GM18499 (cell line): ENCODE results near the gene PLCH2.

Source experiments
- ATAC-seq: cut with Tn5 transposase; IDR thresholded peaks from one replicate; pipeline ENCODE4 v1.9.1; 2021; ENCODE audit warnings: moderate number of reproducible peaks; ENCODE audit not compliant: insufficient read depth, unreplicated experiment

Gene PLCH2

DNA sequence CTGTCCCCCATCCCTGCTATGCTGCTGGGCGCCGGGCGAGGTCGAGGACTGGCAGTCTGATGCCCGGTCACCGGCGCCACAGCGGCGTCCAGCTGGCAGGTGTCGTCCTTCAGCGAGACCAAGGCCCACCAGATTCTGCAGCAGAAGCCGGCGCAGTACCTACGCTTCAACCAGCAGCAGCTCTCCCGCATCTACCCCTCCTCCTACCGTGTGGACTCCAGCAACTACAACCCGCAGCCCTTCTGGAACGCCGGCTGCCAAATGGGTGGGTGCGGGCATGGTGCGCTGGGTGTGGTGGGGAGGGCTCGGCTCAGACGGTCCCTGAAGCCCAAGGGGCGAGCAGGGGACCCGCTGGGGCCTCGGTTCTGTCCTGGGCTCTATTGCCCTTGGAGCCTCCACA lies 20.7 kb downstream of the PLCH2 start:
- ATAC-seq = no peak

DNA sequence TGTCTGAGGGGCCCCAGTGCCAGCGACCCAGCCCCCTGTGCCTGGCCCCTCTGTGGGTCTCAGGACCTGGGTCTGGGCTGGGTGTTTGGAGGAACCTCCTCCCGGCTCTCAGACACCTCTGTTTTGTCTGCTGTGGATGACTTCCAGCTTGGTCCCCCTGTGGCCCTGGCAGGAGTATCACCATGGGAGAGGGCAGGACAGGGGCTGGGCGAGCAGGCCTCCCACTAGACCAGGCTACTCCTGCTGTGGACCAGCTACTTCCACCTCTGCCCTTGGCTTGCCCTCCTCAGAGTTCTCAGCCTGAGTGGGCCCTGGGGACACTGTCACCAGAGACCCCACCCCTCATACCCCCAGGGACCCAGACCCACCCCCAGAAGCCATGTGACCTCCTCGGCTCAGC lies 21.8 kb downstream of the PLCH2 start:
- ATAC-seq = no peak

DNA sequence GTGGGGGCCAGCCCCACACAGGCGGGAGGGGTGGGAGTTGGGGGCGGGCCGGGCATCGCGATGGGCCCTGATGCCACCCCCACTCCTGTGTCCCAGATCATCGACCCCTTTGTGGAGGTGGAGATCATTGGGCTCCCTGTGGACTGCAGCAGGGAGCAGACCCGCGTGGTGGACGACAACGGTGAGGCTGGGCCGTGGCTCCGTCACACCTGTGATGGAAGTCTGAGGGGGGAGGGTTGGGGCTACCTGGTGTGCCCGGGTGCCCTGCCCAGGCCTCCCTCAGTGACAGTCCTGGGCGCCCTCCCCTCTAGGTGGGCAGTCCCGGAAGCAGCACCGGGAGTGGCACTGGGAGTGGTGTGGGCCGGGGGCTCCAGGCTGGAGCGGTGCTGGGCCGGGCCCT lies 22.6 kb downstream of the PLCH2 start:
- ATAC-seq = no peak

DNA sequence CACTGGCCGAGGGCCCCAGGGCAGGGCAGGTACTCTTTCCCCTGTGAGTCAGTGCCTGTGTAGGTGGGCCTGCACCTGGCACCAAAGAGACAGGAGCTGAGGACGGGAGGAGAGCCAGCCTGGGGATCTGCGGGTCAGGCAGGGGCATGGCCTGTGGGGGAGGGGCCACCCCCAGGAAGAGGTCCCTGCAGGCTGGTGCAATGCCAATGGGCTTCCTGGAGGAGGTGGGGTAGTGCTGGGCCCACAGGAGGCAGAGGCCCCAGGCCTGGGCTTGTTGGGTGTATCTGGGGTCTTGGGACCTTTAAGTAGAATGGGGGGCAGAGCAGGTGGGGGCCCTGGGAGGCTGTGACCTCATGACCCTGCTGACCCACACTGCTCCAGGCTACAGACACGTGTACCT lies 23.2 kb downstream of the PLCH2 start:
- no peak for ATAC-seq

DNA sequence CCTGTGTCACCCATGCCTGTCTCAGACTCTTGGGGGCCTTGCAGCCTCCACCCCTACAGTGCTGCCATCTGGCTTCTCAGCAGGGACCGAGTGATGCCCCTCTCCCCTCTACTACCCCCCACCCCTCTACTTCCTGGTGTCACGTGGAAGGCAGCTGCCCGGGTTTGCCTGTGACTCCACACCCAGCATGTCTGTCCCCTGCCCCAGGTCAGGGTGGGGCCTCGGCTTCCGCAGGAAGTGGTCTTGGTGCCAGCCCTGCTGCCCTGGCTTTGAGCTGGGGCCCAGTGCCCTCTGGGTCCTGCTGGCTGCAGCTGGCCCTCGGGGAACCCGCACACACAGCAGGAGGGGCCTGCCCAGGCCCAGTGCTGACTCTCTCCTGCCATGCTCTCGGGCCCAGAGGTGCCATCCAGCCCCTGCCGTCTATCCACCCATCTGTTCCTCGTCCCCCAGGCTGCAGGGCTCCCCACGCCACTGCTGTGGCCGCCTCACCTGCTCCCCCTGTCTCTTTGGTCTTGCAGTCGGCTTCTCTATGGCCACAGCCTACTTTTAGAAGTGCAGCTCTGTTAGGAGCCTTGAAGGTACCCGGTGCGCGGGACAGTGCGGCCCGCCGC lies 24.0 kb downstream of the PLCH2 start:
- ATAC-seq = no peak

DNA sequence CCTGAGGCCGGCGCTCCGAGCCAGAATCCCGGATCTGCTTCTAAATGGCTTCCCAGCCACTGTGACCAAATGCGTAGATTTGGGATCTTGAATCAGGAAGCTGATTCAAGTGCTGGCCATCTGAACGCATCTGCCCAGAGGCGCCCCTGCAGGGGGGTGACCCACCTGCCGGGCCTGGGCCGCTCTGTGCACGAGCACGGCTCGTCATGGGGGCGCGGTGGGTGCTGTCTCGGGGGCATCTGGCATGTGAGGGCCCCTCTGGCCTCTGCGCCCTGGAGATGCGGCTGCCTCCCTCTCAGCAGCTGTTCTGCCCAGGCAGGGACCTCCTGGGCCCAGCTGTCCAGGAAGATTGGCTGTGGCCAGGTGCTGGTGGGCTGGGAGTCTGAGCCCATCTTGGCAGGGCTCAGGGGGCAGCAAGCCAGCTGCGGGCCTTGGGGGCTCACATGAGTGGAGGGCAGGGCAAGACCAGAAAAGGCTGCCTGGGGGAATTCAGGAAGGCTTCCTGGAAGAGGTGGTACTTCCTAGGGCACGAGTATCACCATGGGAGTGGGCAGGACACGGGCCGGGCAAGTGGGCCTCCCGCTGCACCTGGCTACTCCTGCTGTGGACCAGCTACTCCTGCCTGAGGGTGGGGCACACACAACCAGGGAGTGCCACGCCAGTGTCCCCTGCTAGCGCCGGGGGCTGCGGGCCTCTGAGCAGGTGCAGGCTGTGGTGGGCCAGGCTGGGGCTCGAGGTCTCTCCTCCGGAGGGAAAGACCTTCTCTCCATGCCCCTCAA lies 25.1 kb downstream of the PLCH2 start:
- ATAC-seq = no peak

DNA sequence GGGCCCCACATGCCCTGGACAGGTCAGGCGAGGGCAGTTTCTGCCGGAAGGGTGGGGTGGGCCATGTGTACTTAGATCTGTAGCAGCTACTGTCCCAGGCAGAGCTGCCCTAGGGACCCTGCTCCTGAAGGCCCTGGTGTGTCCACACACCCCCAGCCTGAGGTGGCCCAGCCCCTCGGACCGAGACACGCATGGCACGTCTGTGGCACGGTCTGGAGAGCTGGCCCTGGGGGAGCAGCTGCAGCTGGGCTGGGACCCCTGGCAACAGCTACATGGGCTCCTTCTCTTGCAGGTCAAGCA lies 25.7 kb downstream of the PLCH2 start:
- no peak for ATAC-seq

DNA sequence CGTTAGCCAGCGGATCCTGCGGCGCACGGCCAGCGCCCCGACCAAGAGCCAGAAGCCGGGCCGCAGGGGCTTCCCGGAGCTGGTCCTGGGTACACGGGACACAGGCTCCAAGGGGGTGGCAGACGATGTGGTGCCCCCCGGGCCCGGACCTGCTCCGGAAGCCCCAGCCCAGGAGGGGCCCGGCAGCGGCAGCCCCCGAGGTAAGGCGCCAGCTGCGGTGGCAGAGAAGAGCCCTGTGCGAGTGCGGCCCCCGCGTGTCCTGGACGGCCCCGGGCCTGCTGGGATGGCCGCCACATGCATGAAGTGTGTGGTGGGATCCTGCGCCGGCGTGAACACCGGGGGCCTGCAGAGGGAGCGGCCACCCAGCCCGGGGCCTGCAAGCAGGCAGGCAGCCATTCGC lies 26.1 kb downstream of the PLCH2 start:
- no peak for ATAC-seq

DNA sequence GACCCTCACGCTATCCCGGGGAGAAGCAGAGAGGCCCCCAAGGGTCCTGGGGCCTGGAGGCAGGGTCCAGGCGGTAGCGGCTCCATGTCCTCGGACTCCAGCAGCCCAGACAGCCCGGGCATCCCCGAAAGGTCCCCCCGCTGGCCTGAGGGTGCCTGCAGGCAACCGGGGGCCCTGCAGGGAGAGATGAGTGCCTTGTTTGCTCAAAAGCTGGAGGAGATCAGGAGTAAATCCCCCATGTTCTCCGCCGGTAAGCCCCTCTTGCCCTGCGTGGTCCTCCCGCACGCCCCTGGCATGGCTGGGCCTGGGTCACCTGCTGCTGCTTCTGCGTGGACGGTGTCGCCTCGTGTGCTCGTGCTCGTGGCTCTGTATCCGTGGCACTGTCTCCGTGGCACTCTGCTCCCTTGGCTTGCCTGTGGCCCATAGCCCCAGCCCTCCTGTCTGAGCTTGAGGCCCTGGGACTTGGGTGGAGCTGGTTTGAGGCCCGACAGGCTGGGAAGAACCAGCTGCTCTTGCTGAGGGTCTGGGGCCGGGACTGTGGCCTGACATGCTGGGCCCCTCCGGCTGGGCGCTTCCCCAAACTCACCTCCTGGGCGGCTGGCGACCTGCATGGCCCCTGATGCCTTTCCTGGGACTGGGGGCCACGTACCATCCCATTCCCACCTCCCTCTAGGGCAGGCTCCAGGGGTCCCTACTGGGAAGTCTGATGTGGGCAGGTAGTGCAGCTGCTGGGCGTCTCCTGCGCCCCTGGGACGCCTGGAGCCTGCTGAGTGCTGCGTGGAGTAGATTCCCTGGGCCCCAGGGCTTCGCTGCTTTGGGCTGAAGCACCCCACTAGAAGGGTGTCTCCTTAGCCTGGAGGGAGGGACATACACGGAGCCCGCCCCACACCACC lies 26.8 kb downstream of the PLCH2 start:
- ATAC-seq = no peak

DNA sequence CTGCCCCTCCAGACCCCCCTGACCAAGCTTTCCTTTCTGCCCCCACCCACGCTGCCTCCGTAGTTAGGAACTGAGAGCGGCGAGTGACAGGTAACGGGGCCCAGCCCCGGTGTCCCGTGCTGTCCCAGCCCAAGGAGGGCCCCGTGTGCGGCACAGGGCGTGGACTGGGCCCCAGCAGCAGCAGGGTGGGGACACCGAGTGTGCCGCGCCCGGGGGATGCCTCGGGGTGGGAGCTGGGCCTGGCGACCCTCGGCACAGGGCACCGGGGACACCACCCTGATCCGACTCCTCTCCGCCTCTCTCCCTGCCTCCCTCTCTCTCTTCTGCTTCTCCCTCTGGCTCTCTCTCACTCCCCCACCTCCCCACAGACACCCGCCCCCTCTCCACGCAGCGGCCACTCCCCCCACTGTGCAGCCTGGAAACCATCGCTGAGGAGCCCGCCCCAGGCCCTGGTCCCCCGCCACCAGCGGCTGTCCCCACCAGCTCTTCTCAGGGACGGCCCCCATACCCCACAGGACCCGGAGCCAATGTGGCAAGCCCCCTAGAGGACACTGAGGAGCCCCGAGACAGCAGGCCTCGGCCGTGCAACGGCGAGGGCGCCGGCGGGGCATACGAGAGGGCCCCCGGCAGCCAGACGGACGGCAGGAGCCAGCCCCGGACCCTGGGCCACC lies 27.6 kb downstream of the PLCH2 start:
- no peak for ATAC-seq

DNA sequence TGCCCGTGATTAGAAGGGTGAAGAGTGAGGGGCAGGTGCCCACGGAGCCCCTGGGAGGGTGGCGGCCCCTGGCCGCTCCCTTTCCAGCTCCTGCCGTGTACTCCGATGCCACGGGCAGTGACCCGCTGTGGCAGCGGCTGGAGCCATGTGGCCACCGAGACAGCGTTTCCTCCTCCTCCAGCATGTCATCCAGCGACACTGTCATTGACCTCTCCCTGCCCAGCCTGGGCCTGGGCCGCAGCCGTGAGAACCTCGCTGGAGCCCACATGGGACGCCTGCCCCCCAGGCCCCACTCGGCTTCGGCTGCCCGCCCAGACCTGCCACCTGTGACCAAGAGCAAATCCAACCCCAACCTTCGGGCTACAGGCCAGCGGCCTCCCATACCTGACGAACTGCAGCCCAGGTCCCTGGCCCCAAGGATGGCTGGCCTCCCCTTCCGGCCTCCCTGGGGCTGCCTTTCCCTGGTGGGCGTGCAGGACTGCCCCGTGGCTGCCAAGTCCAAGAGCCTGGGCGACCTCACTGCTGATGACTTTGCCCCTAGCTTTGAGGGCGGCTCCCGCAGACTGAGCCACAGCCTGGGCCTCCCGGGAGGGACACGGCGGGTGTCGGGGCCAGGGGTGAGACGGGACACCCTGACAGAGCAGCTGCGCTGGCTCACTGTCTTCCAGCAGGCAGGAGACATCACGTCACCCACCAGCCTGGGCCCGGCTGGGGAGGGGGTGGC lies 28.3 kb downstream of the PLCH2 start:
- ATAC-seq = no peak

DNA sequence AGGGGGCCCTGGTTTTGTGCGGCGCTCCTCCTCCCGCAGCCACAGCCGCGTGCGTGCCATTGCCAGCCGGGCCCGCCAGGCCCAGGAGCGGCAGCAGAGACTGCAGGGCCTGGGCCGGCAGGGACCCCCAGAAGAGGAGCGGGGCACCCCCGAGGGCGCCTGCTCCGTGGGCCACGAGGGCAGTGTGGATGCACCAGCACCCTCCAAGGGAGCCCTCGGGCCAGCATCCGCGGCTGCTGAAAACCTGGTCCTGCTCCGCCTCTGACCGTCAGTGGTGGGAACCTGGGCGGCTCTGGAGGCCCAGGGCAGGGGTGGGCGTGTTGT lies 28.8 kb downstream of the PLCH2 start:
- ATAC-seq = no peak

DNA sequence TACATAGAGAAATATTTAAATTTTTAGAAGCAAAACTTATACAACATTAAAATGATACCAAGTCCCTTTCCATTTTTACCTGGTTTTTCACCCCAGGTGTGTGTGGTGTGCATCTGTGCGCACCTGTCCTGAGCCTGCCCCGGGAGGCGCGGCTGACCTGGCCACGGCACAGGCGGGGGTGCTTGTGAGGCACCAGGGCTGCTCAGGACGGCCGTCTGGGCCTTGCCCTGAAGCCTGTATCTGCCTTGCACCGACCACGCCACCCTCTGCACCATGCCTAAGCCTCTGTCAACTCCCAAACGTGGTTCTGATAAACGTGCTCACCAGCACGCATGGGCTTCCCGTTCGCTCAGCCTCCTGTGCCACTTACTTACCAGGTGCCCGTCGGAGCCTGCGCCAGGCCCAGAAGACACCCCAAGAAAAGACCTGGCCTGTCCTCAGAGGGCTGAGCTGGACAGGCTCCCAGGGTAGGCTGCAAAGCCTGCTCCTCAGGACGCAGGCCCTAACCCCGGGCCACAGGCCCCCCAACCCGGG lies 29.4 kb downstream of the PLCH2 start:
- no peak for ATAC-seq

DNA sequence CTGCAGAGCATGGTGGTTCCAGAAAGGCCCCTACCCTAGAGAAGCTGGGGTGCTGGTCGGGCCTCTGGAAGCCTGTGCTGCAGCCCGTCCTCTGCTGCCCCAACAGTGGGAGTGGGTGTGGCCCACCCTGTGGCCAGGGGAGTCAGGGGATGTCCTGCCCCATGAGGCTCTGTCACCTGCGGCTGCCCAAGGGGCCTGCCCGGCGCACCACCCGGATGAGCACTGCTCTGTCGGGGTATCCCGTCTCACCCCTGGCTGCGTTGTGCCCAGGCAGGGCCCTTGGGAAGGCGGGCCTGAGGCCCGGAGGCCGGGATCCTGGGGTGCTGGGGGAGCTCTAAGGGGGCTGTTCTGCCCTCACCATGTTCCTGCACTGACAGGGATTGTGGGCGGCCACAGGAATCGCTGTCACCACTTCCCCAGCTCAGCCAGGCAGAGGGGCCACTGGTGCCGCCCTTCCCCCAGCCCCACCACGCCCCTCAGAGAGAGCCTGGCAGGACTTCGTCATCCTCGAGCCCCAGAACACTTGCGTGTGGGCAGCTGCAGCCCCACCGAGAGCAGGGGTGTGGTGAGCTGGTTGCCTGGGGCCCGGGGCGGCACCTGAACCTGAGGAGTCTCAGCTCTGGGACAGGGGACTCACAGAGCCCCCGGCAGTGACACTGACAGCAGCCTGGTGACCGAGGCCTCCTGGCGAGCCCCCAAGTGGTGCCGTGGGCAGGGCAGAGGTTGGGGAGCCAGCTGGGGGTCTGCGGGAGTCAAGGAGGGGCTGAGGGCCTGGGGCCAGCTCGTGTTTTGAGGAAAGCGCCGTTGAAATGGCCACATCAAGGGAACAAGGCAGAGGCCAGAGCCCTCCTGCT lies 30.1 kb downstream of the PLCH2 start:
- no peak for ATAC-seq

DNA sequence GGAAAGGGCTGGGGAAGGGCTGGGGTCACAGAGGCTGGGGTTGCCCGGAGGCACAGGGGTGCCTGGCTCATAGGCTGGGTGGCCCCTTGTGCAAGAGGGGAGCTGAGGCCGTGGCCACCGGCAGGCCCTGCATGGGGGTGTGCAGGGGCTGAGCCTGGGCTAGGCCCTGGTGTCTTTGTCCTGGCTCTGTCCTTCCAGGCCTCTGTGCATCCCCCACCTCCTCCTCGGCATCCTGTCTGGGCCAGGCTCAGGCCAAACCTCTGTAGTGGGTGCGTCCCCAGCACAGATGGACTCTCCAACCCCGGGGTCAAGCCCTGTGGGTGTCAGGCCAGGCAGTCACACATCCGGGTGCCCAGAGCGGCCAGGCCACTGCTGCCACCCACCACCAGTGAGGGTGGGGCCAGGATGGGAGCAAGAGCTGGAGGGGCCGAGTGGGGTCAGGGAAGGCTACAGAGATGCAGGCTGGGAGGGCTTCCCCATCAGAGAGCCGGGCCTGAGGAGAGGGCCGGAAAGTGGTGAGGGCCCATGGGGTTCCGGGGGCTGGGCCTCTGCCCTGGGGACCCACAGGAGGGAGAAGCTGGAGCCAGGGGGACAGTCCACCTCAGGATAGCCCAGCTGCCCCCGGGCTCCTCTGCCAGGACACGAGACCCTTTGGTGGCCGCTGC lies 30.9 kb downstream of the PLCH2 start:
- ATAC-seq = no peak

DNA sequence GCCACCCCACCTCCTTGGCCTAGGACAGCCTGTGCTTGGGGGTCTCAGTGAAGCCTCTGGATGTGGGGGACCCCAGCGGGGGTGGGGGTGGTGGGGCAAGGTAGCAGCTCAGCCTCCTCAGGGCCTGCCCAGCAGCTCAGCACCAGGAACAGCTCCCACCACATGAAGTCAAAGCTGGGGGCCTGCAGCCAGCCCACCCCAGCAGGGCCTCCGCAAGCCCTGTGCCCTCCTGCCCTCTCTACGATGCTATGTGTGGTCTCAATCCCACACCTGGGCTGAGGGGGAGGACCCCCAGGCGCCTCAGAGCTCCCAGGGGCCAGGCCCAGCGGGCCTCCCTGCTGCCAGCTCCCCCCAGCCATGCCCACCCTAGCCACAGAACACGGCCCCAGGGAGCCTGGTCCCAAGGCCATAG lies 31.7 kb downstream of the PLCH2 start:
- ATAC-seq = no peak

DNA sequence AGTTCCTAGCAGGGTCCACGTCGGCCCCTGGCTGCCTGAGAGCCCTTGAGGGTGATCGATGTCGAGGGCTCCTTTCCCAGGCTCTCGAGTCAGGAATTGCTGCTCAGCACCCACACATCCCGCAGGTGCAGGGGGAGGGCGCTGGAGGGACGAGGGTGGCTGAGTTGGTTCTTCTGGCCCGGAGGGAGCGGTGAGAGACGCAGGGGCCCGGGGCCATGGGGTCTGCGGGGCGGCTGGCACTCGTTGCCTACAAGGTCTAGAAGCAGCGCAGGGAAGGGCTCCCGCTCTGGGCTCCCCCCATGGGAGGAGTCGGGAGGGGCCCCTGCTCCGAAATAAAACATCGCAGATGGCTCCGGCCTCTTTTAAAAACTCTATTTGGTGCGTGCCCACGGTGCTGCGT lies 32.1 kb downstream of the PLCH2 start:
- ATAC-seq = no peak

DNA sequence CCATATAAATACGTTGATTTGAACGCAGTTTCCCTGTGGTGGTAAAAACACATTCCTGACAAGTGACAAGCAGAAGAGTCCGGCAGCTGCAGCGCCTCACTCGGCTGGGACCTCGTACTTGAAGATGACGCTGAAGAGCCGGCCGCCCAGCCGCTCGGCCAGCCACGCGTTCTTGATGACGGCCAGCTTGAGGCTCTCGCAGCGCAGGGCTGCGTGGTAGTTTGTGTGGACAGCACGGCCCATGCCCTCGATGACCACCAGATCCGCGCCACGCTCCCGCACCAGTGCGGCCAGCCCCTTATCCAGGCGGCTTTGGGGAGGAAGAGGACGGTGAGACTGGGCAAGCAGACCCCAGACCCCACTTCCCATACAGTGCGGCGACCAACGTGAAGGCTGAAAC lies 32.7 kb downstream of the PLCH2 start:
- ATAC-seq = no peak

DNA sequence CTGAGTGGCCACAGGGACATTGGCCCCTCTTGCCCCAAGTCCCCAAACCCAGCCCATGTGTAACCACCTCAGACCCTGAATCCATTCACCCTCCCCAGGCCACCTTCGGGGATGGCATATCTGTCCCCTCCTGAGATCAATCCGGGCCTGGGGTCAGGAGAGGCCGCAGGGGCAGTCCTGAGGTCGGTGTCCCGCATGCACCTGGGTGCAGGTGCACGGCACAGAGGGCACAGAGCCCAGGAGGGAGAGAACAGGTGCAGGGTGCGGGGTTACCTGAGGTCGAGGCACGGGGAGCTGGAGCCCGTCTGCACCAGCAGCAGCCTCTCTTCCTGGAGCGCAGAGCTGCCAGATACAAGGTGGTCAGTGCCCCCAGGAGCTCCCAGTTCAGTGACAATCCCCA lies 33.5 kb downstream of the PLCH2 start:
- no peak for ATAC-seq
